ENCODE results near the gene IFIT1B.
"Not testable (repeated sequence)": the region's sequence is repeated elsewhere in the genome, so short reads cannot be mapped to it uniquely, and the experiment has no call there.

DNA sequence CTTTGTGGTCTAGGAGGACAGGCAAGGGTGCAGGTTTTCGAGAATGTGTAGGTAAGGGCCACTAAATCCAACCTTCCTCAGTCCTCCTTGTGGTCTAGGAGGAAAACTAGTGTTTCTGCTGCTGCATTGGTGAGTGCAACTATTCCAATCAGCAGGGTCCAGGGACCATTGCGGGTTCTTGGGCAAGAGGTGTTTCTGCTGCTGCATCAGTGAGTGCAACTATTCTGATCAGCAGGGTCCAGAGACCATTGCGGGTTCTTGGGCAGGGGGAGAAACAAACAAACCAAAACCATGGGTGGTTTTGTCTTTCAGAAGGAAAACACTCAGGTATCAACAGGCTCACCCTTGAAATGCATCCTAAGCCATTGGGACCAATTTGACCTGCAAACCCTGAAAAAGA, 29.9 kb downstream of the IFIT1B start:
- TF ChIP-seq, protein P1, sequence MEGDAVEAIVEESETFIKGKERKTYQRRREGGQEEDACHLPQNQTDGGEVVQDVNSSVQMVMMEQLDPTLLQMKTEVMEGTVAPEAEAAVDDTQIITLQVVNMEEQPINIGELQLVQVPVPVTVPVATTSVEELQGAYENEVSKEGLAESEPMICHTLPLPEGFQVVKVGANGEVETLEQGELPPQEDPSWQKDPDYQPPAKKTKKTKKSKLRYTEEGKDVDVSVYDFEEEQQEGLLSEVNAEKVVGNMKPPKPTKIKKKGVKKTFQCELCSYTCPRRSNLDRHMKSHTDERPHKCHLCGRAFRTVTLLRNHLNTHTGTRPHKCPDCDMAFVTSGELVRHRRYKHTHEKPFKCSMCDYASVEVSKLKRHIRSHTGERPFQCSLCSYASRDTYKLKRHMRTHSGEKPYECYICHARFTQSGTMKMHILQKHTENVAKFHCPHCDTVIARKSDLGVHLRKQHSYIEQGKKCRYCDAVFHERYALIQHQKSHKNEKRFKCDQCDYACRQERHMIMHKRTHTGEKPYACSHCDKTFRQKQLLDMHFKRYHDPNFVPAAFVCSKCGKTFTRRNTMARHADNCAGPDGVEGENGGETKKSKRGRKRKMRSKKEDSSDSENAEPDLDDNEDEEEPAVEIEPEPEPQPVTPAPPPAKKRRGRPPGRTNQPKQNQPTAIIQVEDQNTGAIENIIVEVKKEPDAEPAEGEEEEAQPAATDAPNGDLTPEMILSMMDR (IDR thresholded peaks at IDR 0.05) = not testable (repeated sequence)
- not testable (repeated sequence) for TF ChIP-seq POLR2AphosphoS5 (IDR thresholded peaks at IDR 0.05; ENCODE audit: insufficient read depth in 1 of 2, low read depth in 1 of 2)

Data from vagina (tissue), 2 donors.